IPS-18a (cell line): ENCODE data around the gene P2RY2.

Source experiments
- H3K27ac ChIP-seq: one replicate; pipeline ENCODE4 v1.5.1; 2013; ENCODE audit warnings: low read length
- H3K27me3 ChIP-seq: one replicate; pipeline ENCODE4 v1.6.1; 2013; ENCODE audit warnings: mild to moderate bottlenecking, low read length; ENCODE audit not compliant: control insufficient read depth, insufficient read depth
- H3K36me3 ChIP-seq: one replicate; pipeline ENCODE4 v1.6.1; 2013; ENCODE audit warnings: low read depth, low read length; ENCODE audit not compliant: control insufficient read depth
- H3K4me1 ChIP-seq: one replicate; pipeline ENCODE4 v1.6.1; 2013; ENCODE audit warnings: low read depth, low read length; ENCODE audit not compliant: control insufficient read depth
- H3K4me3 ChIP-seq: one replicate; pipeline ENCODE4 v1.5.1; 2013; ENCODE audit warnings: low read length
- H3K9ac ChIP-seq: one replicate; pipeline ENCODE4 v1.6.1; 2013; ENCODE audit warnings: mild to moderate bottlenecking, low read length, moderate library complexity
- H3K9me3 ChIP-seq: one replicate; pipeline ENCODE4 v1.6.1; 2013; ENCODE audit warnings: low read depth, low read length; ENCODE audit not compliant: control insufficient read depth

Gene P2RY2

GRCh38 chr11:73233211-73233610 lies 15.1 kb downstream of the P2RY2 start:
- Histone ChIP-seq H3K9me3 (no peaks in the 10 kb centered on the region), H3K36me3 (no peaks in the 10 kb centered on the region), H3K4me3 (no peak overlapping the region), H3K9ac (no peak overlapping the region), H3K4me1 (peaks cover 5% of the 10 kb centered on the region), H3K27me3 (no peaks in the 10 kb centered on the region), H3K27ac (no peak overlapping the region)

GRCh38 chr11:73233692-73234470 lies 15.8 kb downstream of the P2RY2 start:
- no peaks in the 10 kb centered on the region for H3K4me1 ChIP-seq
- H3K36me3 ChIP-seq, result no peaks in the 10 kb centered on the region
- no peak overlapping the region for H3K9ac ChIP-seq
- H3K4me3 ChIP-seq, result no peak overlapping the region
- no peak overlapping the region for H3K27ac ChIP-seq
- no peaks in the 10 kb centered on the region for H3K9me3 ChIP-seq
- no peaks in the 10 kb centered on the region for H3K27me3 ChIP-seq

- no peak overlapping the region for H3K4me3 ChIP-seq
- no peaks in the 10 kb centered on the region for H3K4me1 ChIP-seq
- H3K27ac ChIP-seq, result no peak overlapping the region
- no peak overlapping the region for H3K9ac ChIP-seq
- H3K9me3 ChIP-seq, result no peaks in the 10 kb centered on the region
- H3K36me3 ChIP-seq, result no peaks in the 10 kb centered on the region
- H3K27me3 ChIP-seq, result no peaks in the 10 kb centered on the region
Observed at GRCh38 chr11:73234471-73235181, 16.5 kb downstream of the P2RY2 start.

GRCh38 chr11:73235236-73235786 lies 17.2 kb downstream of the P2RY2 start:
- no peak overlapping the region for H3K9ac ChIP-seq
- no peaks in the 10 kb centered on the region for H3K36me3 ChIP-seq
- H3K9me3 ChIP-seq, result no peaks in the 10 kb centered on the region
- H3K4me3 ChIP-seq, result no peak overlapping the region
- H3K4me1 ChIP-seq, result no peaks in the 10 kb centered on the region
- H3K27ac ChIP-seq, result no peak overlapping the region
- no peaks in the 10 kb centered on the region for H3K27me3 ChIP-seq

- Histone ChIP-seq H3K9me3 (no peaks in the 10 kb centered on the region), H3K36me3 (no peaks in the 10 kb centered on the region), H3K27ac (no peak overlapping the region), H3K9ac (no peak overlapping the region), H3K4me3 (no peak overlapping the region), H3K27me3 (no peaks in the 10 kb centered on the region), H3K4me1 (no peaks in the 10 kb centered on the region)
Observed at GRCh38 chr11:73236205-73236765, 18.2 kb downstream of the P2RY2 start.

GRCh38 chr11:73236854-73237253 lies 18.8 kb downstream of the P2RY2 start:
- Histone ChIP-seq H3K27me3 (no peaks in the 10 kb centered on the region), H3K4me1 (no peaks in the 10 kb centered on the region), H3K9me3 (no peaks in the 10 kb centered on the region), H3K4me3 (no peak overlapping the region), H3K9ac (no peak overlapping the region), H3K27ac (no peak overlapping the region), H3K36me3 (no peaks in the 10 kb centered on the region)

GRCh38 chr11:73237471-73238290 lies 19.6 kb downstream of the P2RY2 start:
- H3K27me3 ChIP-seq, result no peaks in the 10 kb centered on the region
- H3K4me3 ChIP-seq, result no peak overlapping the region
- no peaks in the 10 kb centered on the region for H3K4me1 ChIP-seq
- no peaks in the 10 kb centered on the region for H3K36me3 ChIP-seq
- no peak overlapping the region for H3K27ac ChIP-seq
- H3K9me3 ChIP-seq, result no peaks in the 10 kb centered on the region
- H3K9ac ChIP-seq, result no peak overlapping the region

- Histone ChIP-seq H3K27ac (no peak overlapping the region), H3K9ac (no peak overlapping the region), H3K4me1 (no peaks in the 10 kb centered on the region), H3K4me3 (no peak overlapping the region), H3K9me3 (no peaks in the 10 kb centered on the region), H3K36me3 (no peaks in the 10 kb centered on the region), H3K27me3 (no peaks in the 10 kb centered on the region)
Observed at GRCh38 chr11:73239111-73239521, 21.0 kb downstream of the P2RY2 start.

GRCh38 chr11:73239571-73240189 lies 21.6 kb downstream of the P2RY2 start:
- Histone ChIP-seq H3K27me3 (no peaks in the 10 kb centered on the region), H3K4me1 (no peaks in the 10 kb centered on the region), H3K36me3 (no peaks in the 10 kb centered on the region), H3K27ac (no peak overlapping the region), H3K9me3 (no peaks in the 10 kb centered on the region), H3K4me3 (no peak overlapping the region), H3K9ac (no peak overlapping the region)

GRCh38 chr11:73240190-73240781 lies 22.2 kb downstream of the P2RY2 start:
- Histone ChIP-seq H3K4me1 (no peaks in the 10 kb centered on the region), H3K9ac (no peak overlapping the region), H3K9me3 (no peaks in the 10 kb centered on the region), H3K36me3 (no peaks in the 10 kb centered on the region), H3K27me3 (no peaks in the 10 kb centered on the region), H3K4me3 (no peak overlapping the region), H3K27ac (no peak overlapping the region)
